RKO (cell line): ENCODE results near the gene CAV2.

Experiments
- DNase-seq: peaks from one replicate; pipeline ENCODE4 v3.0.0-alpha.2; 2016; ENCODE audit warnings: low spot score

CAV2 gene

GRCh38 chr7:116547347-116547746 is 47.8 kb downstream of the CAV2 start:
- peak; percentile 58 for DNase-seq

GRCh38 chr7:116548506-116548905 is 49.0 kb downstream of the CAV2 start:
- DNase-seq: no peak

- no peak for DNase-seq
Measured at GRCh38 chr7:116549370-116549769, 49.8 kb downstream of the CAV2 start.

- DNase-seq: no peak
Measured at GRCh38 chr7:116551692-116552091, 52.2 kb downstream of the CAV2 start.

- peak; percentile 38 for DNase-seq
Measured at GRCh38 chr7:116552602-116553001, 53.1 kb downstream of the CAV2 start.

GRCh38 chr7:116553168-116553964 is 53.8 kb downstream of the CAV2 start:
- no peak for DNase-seq

GRCh38 chr7:116554436-116554835 is 54.9 kb downstream of the CAV2 start:
- DNase-seq: no peak

- no peak for DNase-seq
Measured at GRCh38 chr7:116554911-116555310, 55.4 kb downstream of the CAV2 start.

GRCh38 chr7:116557066-116557585 is 57.6 kb downstream of the CAV2 start:
- DNase-seq: peak; percentile 18

- DNase-seq: no peak
Measured at GRCh38 chr7:116557901-116558300, 58.4 kb downstream of the CAV2 start.
